Measurements from ENCODE around the gene ERBIN. TPM values are rescaled to one million over a fixed set of nuclear protein-coding genes. Genes with fewer than 3 reads are reported as not detected.

ERBIN gene
- total RNA-seq, 1 experiment from 2014 or later: 47.2 TPM

- Histone ChIP-seq H3K4me1 (no peaks in the 10 kb centered on the region; the same call in 1 of the 2 replicates), H3K27me3 (replicated peaks; ENCODE audit: control insufficient read depth, insufficient read depth, low read length) (no peaks in the 10 kb centered on the region), H3K9me3 (no peaks in the 10 kb centered on the region), H3K4me3 (ENCODE audit: low read depth, low read length) (no peak overlapping the region), H3K36me3 (ENCODE audit: control insufficient read depth, insufficient read depth, low read length) (no peaks in the 10 kb centered on the region; the same call in 1 of the 2 replicates)
- intact Hi-C loops (cut with micrococcal nuclease; ENCODE audit: unreplicated experiment): no loop called here
- DNase-seq: no peak
- no peak for TF ChIP-seq CTCF (IDR thresholded peaks at IDR 0.05; ENCODE audit: insufficient read depth in 1 of 2, low read depth in 1 of 2, low read length in 1 of 2, severe bottlenecking in 1 of 2, unreplicated experiment in 1 of 2)
- no peak overlapping the region for H3K4me3 Mint-ChIP-seq (ENCODE audit: unreplicated experiment)
- peaks cover 9% of the 10 kb centered on the region for H3K4me1 Mint-ChIP-seq (ENCODE audit: low read depth, unreplicated experiment)
- no peaks in the 10 kb centered on the region for H3K9me3 Mint-ChIP-seq (ENCODE audit: unreplicated experiment)
- CTCF ChIA-PET: no interaction called here
- peaks cover 23% of the 10 kb centered on the region for H3K36me3 Mint-ChIP-seq (ENCODE audit: insufficient read depth, unreplicated experiment)
- POLR2A ChIA-PET: no interaction called here
- H3K27me3 Mint-ChIP-seq (ENCODE audit: insufficient read depth, unreplicated experiment): no peaks in the 10 kb centered on the region
- H3K27ac Mint-ChIP-seq (ENCODE audit: unreplicated experiment): no peak overlapping the region
- no TSS peak for BruUV-seq (replicated peaks)
Measured at GRCh38 chr5:66012271-66012670, 85.9 kb downstream of the ERBIN start.

GRCh38 chr5:66013397-66013796 is 87.0 kb downstream of the ERBIN start:
- Mint-ChIP-seq H3K36me3 (ENCODE audit: insufficient read depth, unreplicated experiment) (peaks cover 17% of the 10 kb centered on the region), H3K9me3 (ENCODE audit: unreplicated experiment) (no peaks in the 10 kb centered on the region), H3K27me3 (ENCODE audit: insufficient read depth, unreplicated experiment) (no peaks in the 10 kb centered on the region), H3K4me1 (ENCODE audit: low read depth, unreplicated experiment) (peaks cover 9% of the 10 kb centered on the region), H3K4me3 (ENCODE audit: unreplicated experiment) (no peak overlapping the region), H3K27ac (ENCODE audit: unreplicated experiment) (no peak overlapping the region)
- intact Hi-C loops (cut with micrococcal nuclease; ENCODE audit: unreplicated experiment): no loop called here
- H3K9me3 ChIP-seq: no peaks in the 10 kb centered on the region
- no peak overlapping the region for H3K4me3 ChIP-seq (ENCODE audit: low read depth, low read length)
- POLR2A ChIA-PET: no interaction called here
- H3K27me3 ChIP-seq (replicated peaks; ENCODE audit: control insufficient read depth, insufficient read depth, low read length): no peaks in the 10 kb centered on the region
- TF ChIP-seq CTCF (IDR thresholded peaks at IDR 0.05; ENCODE audit: insufficient read depth in 1 of 2, low read depth in 1 of 2, low read length in 1 of 2, severe bottlenecking in 1 of 2, unreplicated experiment in 1 of 2): no peak
- no peaks in the 10 kb centered on the region; the same call in 1 of the 2 replicates for H3K36me3 ChIP-seq (ENCODE audit: control insufficient read depth, insufficient read depth, low read length)
- CTCF ChIA-PET: no interaction called here
- H3K4me1 ChIP-seq: no peaks in the 10 kb centered on the region; the same call in 1 of the 2 replicates
- no peak for DNase-seq
- BruUV-seq (replicated peaks): no TSS peak

- CTCF ChIA-PET: no interaction called here
- DNase-seq: no peak
- Histone ChIP-seq H3K4me3 (ENCODE audit: low read depth, low read length) (no peak overlapping the region), H3K36me3 (ENCODE audit: control insufficient read depth, insufficient read depth, low read length) (no peaks in the 10 kb centered on the region; the same call in 1 of the 2 replicates), H3K9me3 (no peaks in the 10 kb centered on the region), H3K4me1 (no peaks in the 10 kb centered on the region; the same call in 1 of the 2 replicates), H3K27me3 (replicated peaks; ENCODE audit: control insufficient read depth, insufficient read depth, low read length) (no peaks in the 10 kb centered on the region)
- H3K27me3 Mint-ChIP-seq (ENCODE audit: insufficient read depth, unreplicated experiment): no peaks in the 10 kb centered on the region
- peaks cover 17% of the 10 kb centered on the region for H3K36me3 Mint-ChIP-seq (ENCODE audit: insufficient read depth, unreplicated experiment)
- no peak overlapping the region for H3K27ac Mint-ChIP-seq (ENCODE audit: unreplicated experiment)
- H3K4me3 Mint-ChIP-seq (ENCODE audit: unreplicated experiment): no peak overlapping the region
- no peak for TF ChIP-seq CTCF (IDR thresholded peaks at IDR 0.05; ENCODE audit: insufficient read depth in 1 of 2, low read depth in 1 of 2, low read length in 1 of 2, severe bottlenecking in 1 of 2, unreplicated experiment in 1 of 2)
- POLR2A ChIA-PET: no interaction called here
- no TSS peak for BruUV-seq (replicated peaks)
- intact Hi-C loops (cut with micrococcal nuclease; ENCODE audit: unreplicated experiment): no loop called here
- H3K4me1 Mint-ChIP-seq (ENCODE audit: low read depth, unreplicated experiment): peaks cover 8% of the 10 kb centered on the region
- no peaks in the 10 kb centered on the region for H3K9me3 Mint-ChIP-seq (ENCODE audit: unreplicated experiment)
Measured at GRCh38 chr5:66013906-66014305, 87.5 kb downstream of the ERBIN start.

All from Caco-2 (cell line).